ENCODE measurements around the gene LRGUK. TPM values are rescaled to one million over a fixed set of nuclear protein-coding genes. Genes with fewer than 3 reads are reported as not detected.

The LRGUK gene
- polyA plus RNA-seq, 3 donors: 0.41 TPM; not detected in 2

- H3K27me3 Mint-ChIP-seq (ENCODE audit: low read depth in 3 of 3): peaks cover 0 to 6% (median 5%) of the 10 kb centered on the region in 3 donors
- H3K9me3 Mint-ChIP-seq: peaks cover 0 to 3% (median 0%) of the 10 kb centered on the region in 7 donors
- TF ChIP-seq CTCF (IDR thresholded peaks at IDR 0.05): no peak
- intact Hi-C loops (cut with micrococcal nuclease): loop anchor here in 1 of 2 donors (5.0 kb wide), 1 partner anchor 1044 kb away; the partner anchor contains the start of gene CHCHD3
- Histone ChIP-seq H3K9ac (ENCODE audit: insufficient read depth, low read length, poor library complexity, severe bottlenecking) (no peak overlapping the region), H3K9me3 (replicated peaks in 1 of 2; ENCODE audit: control insufficient read depth in 1 of 2, insufficient read depth in 1 of 2, low read length in 2 of 2) (no peaks in the 10 kb centered on the region), H3K27ac (ENCODE audit: low read depth in 1 of 2, low read length in 2 of 2) (no peak overlapping the region), H4K20me1 (ENCODE audit: insufficient read depth, low read length) (no peaks in the 10 kb centered on the region), H3K27me3 (ENCODE audit: control insufficient read depth in 2 of 2, insufficient read depth in 2 of 2, low read length in 2 of 2) (peaks cover 0 to 2% of the 10 kb centered on the region in 2 donors), H3K4me1 (ENCODE audit: control insufficient read depth in 1 of 2, insufficient read depth in 2 of 2, low read length in 2 of 2) (peaks cover 38 to 43% of the 10 kb centered on the region in 2 donors), H3K36me3 (replicated peaks in 1 of 2; ENCODE audit: control insufficient read depth in 1 of 2, insufficient read depth in 2 of 2, low read length in 2 of 2) (no peaks in the 10 kb centered on the region), H3K4me2 (replicated peaks; ENCODE audit: extremely low read depth, low read length, poor library complexity, severe bottlenecking) (no peak overlapping the region), H3K79me2 (ENCODE audit: insufficient read depth, low read length) (no peaks in the 10 kb centered on the region), H2AFZ (ENCODE audit: insufficient read depth, low read depth, low read length, poor library complexity, severe bottlenecking) (no peak overlapping the region), H3K4me3 (replicated peaks in 1 of 3; ENCODE audit: low read depth in 2 of 3, low read length in 3 of 3) (no peak overlapping the region)
- no peak overlapping the region for H3K27ac Mint-ChIP-seq
- no peak overlapping the region for H3K4me3 Mint-ChIP-seq
- no peak for DNase-seq
- WGBS (ENCODE audit: insufficient coverage): no CpG with 5 or more reads among the region's 5 CpGs
- H3K36me3 Mint-ChIP-seq: no peaks in the 10 kb centered on the region
- H3K4me1 Mint-ChIP-seq: peaks cover 39% of the 10 kb centered on the region
These were observed 994 bp upstream of the LRGUK start for GRCh38 chr7:134126146-134126545.

GRCh38 chr7:134126596-134126965 is 559 bp upstream of the LRGUK start:
- no peak overlapping the region for H3K9ac ChIP-seq (ENCODE audit: insufficient read depth, low read length, poor library complexity, severe bottlenecking)
- H3K36me3 Mint-ChIP-seq: no peaks in the 10 kb centered on the region
- no peaks in the 10 kb centered on the region for H4K20me1 ChIP-seq (ENCODE audit: insufficient read depth, low read length)
- peaks cover 0 to 3% (median 0%) of the 10 kb centered on the region in 7 donors for H3K9me3 Mint-ChIP-seq
- peaks cover 34 to 38% of the 10 kb centered on the region in 2 donors for H3K4me1 ChIP-seq (ENCODE audit: control insufficient read depth in 1 of 2, insufficient read depth in 2 of 2, low read length in 2 of 2)
- H3K4me2 ChIP-seq (replicated peaks; ENCODE audit: extremely low read depth, low read length, poor library complexity, severe bottlenecking): peak overlapping the region; percentile 90
- H3K36me3 ChIP-seq (replicated peaks in 1 of 2; ENCODE audit: control insufficient read depth in 1 of 2, insufficient read depth in 2 of 2, low read length in 2 of 2): no peaks in the 10 kb centered on the region
- TF ChIP-seq CTCF (IDR thresholded peaks at IDR 0.05): no peak
- no peak overlapping the region for H3K27ac ChIP-seq (ENCODE audit: low read depth in 1 of 2, low read length in 2 of 2)
- H3K27me3 Mint-ChIP-seq (ENCODE audit: low read depth in 3 of 3): peaks cover 0 to 6% (median 5%) of the 10 kb centered on the region in 3 donors
- intact Hi-C loops (cut with micrococcal nuclease): loop anchor here in 1 of 2 donors (5.0 kb wide), 1 partner anchor 1044 kb away; the partner anchor contains the start of gene CHCHD3
- WGBS (ENCODE audit: insufficient coverage): 13% methylated on average over 3 of the region's 6 CpGs
- no peaks in the 10 kb centered on the region for H3K9me3 ChIP-seq (replicated peaks in 1 of 2; ENCODE audit: control insufficient read depth in 1 of 2, insufficient read depth in 1 of 2, low read length in 2 of 2)
- peak overlapping the region; percentile 48 to 86 (median 65) for H3K4me3 ChIP-seq (replicated peaks in 1 of 3; ENCODE audit: low read depth in 2 of 3, low read length in 3 of 3)
- peak overlapping the region; percentile 83 to 96 for H3K4me3 Mint-ChIP-seq
- H2AFZ ChIP-seq (ENCODE audit: insufficient read depth, low read depth, low read length, poor library complexity, severe bottlenecking): peak overlapping the region; percentile 93
- H3K4me1 Mint-ChIP-seq: peaks cover 35% of the 10 kb centered on the region
- DNase-seq: no peak
- H3K79me2 ChIP-seq (ENCODE audit: insufficient read depth, low read length): no peaks in the 10 kb centered on the region
- no peak overlapping the region for H3K27ac Mint-ChIP-seq
- H3K27me3 ChIP-seq (ENCODE audit: control insufficient read depth in 2 of 2, insufficient read depth in 2 of 2, low read length in 2 of 2): peaks cover 0 to 2% of the 10 kb centered on the region in 2 donors

All from CD14-positive monocyte (primary cell).